Activated CD4-positive, alpha-beta T cell treated with anti-CD3 and anti-CD28 coated beads, Interleukin-2, amount 50 U/mL, for 24 hours (primary cell): Measurements from ENCODE around the gene ASCC3.
"Not testable (repeated sequence)": the region's sequence is repeated elsewhere in the genome, so short reads cannot be mapped to it uniquely, and the experiment has no call there.

Source experiments
- DNase-seq, 2 donors: peaks; one replicate each; pipeline ENCODE4 v3.0.0-alpha.2; 2020; ENCODE audit warnings: low read depth in 1 of 2, low spot score in 1 of 2

ASCC3 gene

DNA sequence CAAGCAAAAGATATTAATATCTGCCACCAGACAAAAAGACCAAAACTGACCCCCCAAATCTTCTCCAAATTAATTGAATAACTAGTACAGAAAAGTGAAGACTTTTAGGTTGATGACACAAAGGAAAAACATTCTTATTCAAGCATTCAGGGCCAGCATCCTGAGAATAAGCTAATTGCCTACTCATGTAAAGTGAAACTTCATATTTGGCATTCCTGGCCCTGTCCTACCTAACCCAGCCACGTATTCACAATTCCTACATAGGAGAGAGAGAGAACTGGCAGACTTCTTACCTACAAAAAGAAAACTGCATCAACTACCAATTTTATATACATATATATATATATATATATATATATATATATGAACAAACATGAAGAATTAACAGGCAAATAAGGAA lies 4.9 kb upstream of the ASCC3 start:
- DNase-seq = no peak

DNA sequence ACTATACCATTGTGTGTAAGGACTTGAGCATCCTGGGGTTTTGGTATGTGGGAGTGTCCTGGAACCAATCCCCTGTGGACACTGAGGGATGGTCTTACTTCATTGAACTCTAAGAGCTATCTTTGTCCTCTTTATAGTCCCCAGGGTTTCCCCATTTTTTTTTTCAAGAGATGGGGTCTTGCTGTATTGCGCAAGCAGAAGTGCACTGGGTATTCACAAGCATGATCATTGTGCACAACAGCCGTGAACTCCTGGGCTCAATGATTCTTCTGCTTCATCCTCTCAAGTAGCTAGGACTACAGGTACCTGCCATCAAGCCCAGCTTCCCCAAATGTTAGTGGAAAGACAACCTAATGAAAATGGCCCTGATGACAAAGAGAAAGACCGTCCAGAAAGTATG lies 2.2 kb upstream of the ASCC3 start:
- DNase-seq = no peak

DNA sequence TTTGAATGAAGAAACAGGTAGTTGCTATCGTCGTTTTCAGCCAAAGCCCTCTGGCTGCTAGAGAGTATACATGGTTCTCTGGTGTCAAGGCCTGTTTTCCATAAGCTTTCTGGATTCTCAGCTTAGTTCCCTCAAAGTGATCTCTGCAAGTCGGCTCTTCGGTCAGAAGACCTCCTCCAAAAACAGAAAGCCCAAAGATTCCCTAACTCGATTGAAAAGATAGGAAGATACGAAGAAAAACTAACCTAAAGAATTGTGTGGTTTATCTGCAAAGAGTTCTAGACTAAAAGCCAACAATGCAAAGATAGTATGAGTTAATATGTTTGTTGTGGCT lies 545 bp upstream of the ASCC3 start:
- DNase-seq = no peak

DNA sequence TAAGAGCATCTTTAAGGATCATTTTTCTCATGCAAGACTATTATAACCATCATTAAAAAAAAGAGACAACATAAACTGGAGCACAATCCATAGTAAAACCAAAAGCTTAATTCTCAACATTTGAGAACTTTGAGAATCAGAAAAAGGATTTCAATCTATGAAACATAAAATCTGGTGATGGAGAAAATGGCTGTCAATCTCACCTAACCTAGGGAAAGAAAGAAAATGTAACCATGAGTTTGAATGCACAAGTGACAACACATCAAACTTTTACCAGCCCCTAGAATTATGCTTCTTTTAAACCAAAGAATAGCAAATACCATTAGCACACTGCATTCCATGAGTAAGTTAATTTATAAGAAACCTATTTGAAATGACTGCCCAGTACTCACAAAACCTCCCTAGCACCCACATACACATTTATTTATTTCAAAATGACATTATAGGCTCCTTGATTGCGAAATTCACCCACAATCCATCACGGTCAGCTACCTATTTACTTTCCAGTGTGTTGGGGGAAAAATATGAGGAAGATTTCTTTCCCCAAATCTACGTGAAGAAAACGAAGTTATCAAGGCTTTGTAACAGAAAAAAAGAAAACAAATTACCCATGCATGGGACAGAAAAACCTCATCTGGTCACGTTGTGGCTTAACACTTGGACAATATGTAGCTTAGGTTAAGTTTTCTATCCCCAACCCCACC lies 828 bp downstream of the ASCC3 start:
- DNase-seq = no peak

DNA sequence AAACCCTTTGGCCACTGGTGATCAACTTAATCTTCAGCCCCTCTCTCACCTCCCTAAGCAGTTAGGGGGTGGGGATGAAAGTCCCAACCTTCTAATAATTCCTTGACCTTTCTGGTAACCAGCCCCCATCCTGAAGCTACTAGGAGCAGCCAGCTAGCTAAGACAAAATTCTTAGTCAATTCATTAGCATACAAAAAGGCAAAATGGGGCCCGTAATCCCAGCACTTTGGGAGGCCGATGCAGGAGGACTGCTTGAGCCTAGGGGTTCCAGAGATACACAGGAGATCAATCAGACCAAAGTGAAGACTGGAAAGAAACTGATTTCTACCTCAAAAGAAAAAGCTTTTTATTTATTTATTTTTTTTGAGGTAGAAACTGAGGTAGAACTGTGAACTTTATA lies 1.8 kb downstream of the ASCC3 start:
- DNase-seq = no peak

DNA sequence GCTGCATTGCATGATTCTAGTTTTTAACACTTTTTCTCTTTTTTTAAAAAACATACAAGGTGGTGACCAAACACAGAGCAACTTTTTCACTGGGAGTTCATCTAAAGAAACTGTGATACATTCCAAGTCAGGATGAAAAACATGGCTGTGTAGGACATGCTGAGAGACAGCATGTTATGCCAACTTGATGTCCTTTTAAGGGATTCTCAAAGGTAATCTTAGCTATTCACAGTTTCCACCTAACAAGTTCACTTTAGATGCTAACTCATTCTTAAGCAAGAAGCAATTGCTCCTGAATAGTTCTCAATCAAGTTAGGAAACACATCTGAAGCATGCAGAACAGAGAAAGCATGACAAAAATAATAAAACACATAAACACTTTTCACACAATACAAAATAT lies 3.3 kb downstream of the ASCC3 start:
- DNase-seq = no peak

DNA sequence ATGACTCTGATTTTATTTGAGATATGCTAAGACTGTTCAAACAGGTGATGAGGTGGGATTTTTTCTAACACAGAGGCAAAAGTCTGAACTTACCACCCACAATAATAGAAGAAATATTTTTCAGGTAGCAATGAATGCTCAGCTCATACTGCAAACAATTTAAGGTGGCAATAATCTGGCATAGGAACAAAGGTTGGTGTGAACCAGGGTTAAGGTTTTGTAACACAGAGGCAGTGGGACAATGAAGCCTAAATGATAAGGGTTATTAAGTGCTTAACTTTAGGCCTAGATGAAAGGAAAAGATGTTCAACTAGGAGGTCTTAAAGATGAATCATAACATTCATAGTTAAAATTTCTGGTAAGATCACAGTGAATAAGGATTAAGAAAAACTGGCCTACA lies 4.9 kb downstream of the ASCC3 start:
- no peak for DNase-seq

DNA sequence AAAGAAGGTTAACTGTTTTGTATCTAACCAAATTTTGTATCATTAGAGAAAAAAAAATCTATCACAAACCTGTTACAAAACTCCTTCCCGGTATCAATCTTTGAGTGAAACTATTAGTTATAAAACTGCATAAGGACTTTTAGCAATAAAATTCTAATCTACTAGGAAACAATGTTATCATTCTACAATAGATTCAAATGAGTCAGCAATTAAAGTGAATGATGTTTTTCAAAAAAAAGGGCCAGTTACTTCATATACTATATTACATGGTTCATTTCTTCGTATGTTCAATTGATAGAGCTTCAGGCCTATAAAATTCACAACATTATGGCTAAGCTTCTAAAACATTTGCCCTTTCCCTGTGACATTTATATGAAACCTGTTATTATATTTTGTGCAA lies 15.6 kb downstream of the ASCC3 start:
- DNase-seq = no peak

DNA sequence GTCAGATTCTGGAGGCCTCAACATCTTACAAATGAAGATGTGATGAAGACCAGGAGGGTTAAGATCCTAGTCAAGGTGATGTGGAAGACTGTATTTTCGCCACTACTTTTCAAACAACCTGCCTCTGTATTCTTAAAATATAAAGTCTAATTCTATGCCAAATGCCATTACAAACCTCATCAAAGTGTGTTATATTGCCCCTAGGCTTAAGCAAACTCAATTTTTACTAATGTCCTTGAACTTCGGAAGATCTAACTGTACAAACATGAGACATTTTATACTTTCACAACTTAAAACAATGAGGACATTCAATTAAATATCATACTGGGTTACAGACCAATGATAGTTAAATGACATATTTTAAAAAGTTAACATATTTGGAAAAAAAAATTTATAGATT lies 19.1 kb downstream of the ASCC3 start:
- DNase-seq = no peak

DNA sequence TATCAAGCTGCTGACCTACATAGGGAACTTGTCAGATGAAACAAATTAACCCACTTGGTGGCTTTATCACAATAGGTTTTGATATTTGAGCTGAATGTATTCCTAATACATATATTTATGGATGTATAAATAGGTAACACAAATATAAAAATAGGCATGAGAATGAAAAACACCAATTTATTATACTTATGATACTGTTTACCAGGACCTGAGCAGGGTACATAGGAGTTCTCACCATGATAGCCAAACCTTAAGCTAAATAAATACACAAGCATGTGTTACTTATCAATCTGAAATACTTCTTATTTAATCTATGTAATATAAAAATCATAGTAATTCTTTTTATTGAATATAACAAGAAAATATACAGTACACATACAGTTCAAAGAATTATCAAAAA lies 25.0 kb downstream of the ASCC3 start:
- DNase-seq = no peak

DNA sequence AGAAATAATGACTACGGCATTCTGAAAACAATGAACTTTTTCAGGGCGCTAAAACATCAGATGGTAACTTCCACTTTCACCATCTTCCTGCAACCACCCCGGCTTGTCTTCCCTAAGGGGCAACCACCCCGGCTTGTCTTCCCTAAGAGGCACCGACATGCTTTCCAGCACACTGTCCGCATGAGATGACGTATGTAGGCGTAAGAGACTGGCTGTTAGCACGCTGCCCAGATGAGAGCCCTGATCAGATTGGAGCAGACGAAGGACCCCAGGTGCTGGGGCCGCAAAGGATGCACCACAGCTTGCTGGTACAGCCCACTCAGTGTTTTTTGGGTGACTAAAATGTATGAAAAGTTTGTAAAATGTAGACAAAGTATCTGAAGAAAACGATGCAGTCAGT lies 29.3 kb downstream of the ASCC3 start:
- no peak for DNase-seq

DNA sequence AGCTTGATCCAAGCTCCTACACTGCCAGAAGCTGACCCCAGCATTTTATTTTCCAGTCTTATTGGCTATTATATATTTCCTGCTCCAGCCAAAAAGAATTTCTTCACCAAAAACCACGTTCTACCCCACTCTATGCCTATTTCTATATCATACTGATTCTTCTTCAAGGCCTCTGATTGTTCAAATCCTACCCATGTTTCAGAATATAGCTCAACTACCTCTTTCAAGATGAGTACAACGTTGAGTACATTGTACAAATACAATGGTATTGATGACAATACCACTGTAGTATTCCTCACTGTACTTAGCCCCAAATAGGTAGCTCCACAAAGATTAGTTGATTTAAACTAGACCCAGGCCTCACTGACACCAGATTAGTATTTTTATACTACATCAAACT lies 31.0 kb downstream of the ASCC3 start:
- no peak for DNase-seq

DNA sequence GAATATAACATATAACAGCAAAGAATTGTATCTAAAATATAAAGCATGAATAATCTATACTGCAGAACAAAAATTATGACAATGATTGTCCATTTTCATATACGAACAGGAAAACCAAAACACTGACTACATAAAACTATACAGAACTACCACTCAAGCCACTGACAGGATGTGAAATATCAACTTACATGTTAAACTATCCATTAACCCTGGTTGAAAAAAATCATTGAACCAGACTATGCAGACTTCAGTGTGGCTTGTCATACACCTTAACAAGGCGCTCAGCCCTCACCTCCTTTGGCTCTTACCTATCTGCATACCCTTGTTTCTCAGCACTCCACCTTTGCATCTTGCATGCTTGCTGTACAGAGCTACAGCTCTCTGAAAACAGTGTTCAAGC lies 34.9 kb downstream of the ASCC3 start:
- DNase-seq = no peak

DNA sequence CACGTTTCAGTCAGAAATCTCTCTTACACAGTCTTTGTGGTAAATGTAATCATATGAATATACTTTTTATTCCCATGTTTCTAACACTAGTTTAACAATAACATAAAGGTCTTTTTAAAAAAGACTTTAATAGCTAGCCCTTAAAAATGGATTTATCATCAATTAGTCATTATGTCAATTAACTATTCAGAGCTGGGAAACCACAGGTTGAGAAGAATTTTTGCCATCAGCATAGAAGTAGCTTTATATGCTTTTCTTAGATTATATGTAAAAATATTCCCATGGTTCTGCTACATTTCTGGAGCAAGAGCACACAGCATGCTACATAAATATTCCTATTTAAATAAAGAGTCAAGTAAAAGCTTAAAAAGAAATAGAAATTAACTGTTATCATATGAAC lies 35.5 kb downstream of the ASCC3 start:
- DNase-seq = no peak

DNA sequence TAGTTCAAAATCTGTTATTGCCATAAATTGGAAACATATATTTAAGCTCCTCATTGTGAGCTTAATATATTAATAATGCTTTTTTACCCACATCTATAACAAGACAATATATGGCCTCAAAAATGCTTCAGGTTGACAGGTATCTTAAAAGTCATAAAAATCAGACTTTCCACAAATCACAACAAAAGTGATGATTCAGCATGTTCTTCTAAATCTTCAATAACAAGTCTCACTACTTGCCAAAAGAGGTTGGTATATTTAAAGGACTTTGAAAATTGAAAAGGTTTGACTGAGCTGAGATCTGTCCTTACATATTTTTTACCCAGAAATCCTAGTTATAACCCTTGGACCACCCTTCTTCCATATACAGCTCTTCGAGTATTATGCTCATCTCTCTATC lies 41.7 kb downstream of the ASCC3 start:
- no peak for DNase-seq

DNA sequence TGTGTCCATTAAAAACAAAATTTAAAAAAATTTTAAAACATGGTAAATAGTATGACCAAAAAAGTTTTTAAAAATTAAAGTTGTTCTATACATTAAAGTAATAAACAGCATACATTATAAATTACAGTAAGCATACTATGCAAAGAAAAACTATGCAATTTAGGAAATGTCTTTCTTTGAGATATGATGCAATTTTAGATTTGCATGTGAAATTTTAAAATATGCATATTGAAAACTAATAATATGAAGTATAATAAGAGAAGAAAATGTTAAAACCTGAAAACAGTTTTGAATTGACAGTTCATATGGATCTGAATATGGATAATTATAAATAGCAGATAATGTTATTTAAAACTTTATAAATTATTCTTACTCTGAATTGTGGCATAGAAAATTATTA lies 43.1 kb downstream of the ASCC3 start:
- no peak for DNase-seq

DNA sequence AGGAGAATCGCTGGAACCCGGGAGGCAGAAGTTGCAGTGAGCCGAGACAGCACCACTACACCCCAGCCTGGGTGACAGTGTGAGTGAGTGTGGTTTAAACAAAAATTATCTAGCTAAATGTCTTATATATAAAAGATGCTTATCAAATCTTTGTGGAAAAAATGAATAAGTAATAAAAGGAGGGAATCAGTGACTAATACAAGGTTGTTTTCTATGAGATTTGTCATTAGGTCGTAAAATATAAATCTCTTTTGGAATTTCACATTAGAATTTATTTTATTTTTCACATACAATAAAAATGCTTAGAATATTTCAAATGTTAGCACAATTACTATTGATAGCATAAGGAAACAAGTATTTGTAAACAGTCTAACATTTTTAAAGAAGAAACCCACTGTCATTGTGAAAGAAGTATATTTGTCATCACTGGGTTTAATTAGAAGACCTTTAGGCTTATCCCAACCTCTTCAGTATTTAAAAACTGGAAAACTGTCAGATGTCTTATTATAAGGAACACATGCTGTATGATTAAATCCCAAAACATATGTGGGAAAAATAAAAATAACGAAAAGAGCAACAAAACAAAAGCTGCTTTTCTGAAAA lies 47.1 kb downstream of the ASCC3 start:
- DNase-seq = no peak

DNA sequence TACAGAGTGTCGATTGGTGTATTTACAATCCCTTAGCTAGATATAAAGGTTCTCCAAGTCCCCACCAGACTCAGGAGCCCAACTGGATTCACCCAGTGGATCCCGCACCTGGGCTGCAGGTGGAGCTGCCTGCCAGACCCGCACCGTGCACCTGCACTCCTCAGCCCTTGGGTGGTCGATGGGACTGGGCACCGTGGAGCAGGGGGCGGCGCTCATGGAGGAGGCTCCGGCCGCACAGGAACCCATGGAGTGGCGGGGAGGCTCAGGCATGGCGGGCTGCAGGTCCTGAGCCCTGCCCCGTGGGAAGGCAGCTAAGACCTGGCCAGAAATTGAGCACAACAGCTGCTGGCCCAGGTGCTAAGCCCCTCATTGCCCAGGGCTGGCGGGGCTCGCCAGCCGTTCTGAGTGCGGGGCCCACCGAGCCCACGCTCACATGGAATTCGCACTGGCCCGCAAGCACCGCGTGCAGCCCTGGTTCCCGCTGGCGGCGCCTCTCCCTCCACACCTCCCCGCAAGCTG lies 52.0 kb downstream of the ASCC3 start:
- not testable (repeated sequence) for DNase-seq

DNA sequence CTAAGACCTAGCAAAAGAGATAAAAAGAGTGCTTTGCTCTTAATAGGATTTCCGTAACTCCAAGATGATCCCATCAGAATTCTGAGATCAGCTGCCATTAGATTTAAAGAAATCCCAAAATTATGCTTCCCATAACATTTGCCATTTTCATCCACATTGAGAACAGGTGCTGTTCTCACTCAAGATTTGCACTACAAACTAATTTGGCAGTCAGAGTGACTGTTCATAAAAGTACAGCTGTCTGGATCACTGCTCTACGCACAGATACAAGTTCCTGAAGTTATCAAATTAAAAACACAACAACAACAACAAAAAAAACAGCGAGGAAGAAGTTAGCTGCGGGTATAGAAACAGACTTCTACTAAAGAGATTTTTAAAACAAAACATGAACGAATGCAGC lies 58.1 kb downstream of the ASCC3 start:
- DNase-seq = no peak

DNA sequence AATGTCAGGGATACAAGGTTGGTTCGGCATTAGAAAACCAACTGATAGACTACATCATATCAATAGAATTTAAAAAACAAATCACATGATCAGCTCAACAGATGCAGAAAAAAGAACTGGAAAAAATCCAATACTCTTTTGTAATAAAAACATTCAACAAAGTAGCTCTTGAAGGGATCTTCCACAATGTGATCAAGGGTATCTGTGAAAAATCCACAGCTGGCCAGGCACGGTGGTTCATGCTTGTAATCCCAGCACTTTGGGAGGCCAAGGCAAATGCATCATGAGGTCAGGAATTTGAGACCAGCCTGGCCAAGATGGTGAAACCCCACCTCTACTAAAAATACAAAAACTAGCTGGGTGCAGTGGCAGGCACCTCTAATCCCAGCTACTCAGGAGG lies 63.1 kb downstream of the ASCC3 start:
- DNase-seq = no peak

DNA sequence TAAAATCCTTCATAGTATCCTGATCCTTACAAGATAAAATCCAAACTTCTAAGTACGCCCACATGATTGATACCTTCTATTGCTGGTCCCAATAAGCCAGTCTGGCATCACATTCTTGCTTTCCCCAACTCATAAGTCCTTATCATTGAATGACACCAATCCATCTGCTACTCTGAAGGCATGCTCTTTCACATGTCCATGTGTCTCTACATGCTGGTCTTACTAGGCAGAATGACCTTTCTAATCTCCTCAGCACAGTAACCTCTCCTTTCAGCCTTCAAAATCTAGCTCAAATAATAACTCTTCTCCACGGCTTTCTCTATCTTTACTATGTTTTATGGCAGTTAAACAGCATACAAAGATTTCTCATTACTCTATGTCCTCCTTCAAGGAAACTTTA lies 71.1 kb downstream of the ASCC3 start:
- DNase-seq = no peak

DNA sequence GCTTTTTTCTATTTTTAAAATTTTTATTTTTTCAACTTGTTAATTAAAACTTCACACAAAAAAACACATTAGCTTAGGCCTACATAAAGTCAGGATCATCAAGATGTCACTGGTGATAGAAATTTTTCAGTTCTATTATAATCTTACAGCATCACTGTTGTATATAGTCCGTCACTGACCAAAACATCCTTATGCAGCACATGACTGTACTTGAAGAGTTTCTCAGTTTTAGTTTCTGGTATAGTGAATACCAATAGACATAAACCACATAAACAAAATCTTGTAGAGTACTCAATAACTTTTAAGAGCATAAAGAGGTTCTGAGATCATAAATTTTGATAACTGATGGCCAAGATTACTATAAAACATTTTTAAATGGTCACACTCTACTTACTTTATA lies 71.8 kb downstream of the ASCC3 start:
- no peak for DNase-seq

DNA sequence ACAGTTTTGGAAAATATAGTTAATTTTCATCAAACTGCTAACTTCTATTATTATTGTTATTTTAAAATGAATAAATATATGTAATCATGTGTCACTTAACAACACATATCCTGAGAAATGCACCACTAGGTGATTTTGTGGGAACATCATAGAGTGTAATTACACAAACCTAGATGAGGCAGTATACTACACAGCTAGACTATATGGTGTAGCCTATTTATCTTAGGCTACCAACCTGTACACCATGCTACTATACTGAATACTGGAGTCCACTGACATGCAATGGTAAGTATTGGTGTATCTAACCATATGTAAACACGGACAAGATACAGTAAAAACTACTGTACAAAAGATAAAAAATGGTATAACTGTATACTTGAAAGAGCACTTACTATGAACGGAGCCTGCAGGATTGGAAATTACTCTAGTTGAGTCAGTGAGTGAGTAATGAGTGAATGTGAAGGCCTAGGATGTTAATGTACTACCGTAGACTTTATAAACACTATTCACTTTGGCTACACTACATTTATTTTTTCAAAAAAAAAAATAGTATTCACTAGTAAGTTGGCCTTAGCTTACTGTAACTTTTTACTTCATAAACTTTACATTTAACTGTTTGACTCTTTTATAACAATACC lies 72.4 kb downstream of the ASCC3 start:
- DNase-seq = no peak
